GM23338 (cell line): ENCODE measurements around the gene DTNB. TPM values are rescaled to one million over a fixed set of nuclear protein-coding genes. Genes with fewer than 3 reads are reported as not detected.

Experiments used
- ATAC-seq: fragments of 200-7000 bp; cut with Tn5 transposase; 3 replicates; pipeline ENCODE4 v1.9.1; 2020
- DNase-seq: peaks from one replicate; pipeline ENCODE4 v3.0.0-alpha.2; 2015; ENCODE audit warnings: low spot score
- H2AFZ ChIP-seq: fragments of 200-600 bp; sonication (generic); 2 replicates; pipeline ENCODE4 v1.8.0; 2016; ENCODE audit warnings: antibody characterized with exemption, mild to moderate bottlenecking, moderate library complexity
- H3F3A ChIP-seq: fragments of 200-600 bp; sonication (generic); replicated peaks from 2 replicates; pipeline ENCODE4 v1.8.0; 2017; ENCODE audit warnings: antibody characterized with exemption, mixed run types, low read depth
- H3K27ac ChIP-seq: fragments of 200-600 bp; sonication (generic); 2 replicates; pipeline ENCODE4 v1.6.1; 2016; ENCODE audit warnings: low read depth
- H3K27me3 ChIP-seq: fragments of 200-600 bp; sonication (generic); 2 replicates; pipeline ENCODE4 v1.8.0; 2016; ENCODE audit warnings: mild to moderate bottlenecking, mixed run types, moderate library complexity; ENCODE audit not compliant: insufficient read depth
- H3K36me3 ChIP-seq: fragments of 200-600 bp; sonication (generic); 2 replicates; pipeline ENCODE4 v1.8.0; 2016; ENCODE audit warnings: mild to moderate bottlenecking; ENCODE audit not compliant: insufficient read depth
- H3K4me1 ChIP-seq: fragments of 200-600 bp; sonication (generic); 2 replicates; pipeline ENCODE4 v1.8.0; 2016; ENCODE audit warnings: mild to moderate bottlenecking, moderate library complexity; ENCODE audit not compliant: insufficient read depth
- H3K4me2 ChIP-seq: fragments of 200-600 bp; sonication (generic); 2 replicates; pipeline ENCODE4 v1.7.1; 2017; ENCODE audit warnings: mixed run types
- H3K4me3 ChIP-seq: fragments of 200-600 bp; sonication (generic); 2 replicates; pipeline ENCODE4 v1.6.1; 2016; ENCODE audit warnings: mixed run types
- H3K79me2 ChIP-seq: fragments of 200-600 bp; sonication (generic); replicated peaks from 2 replicates; pipeline ENCODE4 v1.8.0; 2017; ENCODE audit warnings: mild to moderate bottlenecking; ENCODE audit not compliant: insufficient read depth
- H3K9me2 ChIP-seq: fragments of 200-600 bp; sonication (generic); 2 replicates; pipeline ENCODE4 v1.8.0; 2017; ENCODE audit not compliant: insufficient read depth
- H4K20me1 ChIP-seq: fragments of 200-600 bp; sonication (generic); replicated peaks from 2 replicates; pipeline ENCODE4 v1.8.0; 2017; ENCODE audit warnings: mild to moderate bottlenecking; ENCODE audit not compliant: insufficient read depth
- H3K27ac Mint-ChIP-seq: 2 replicates; pipeline ENCODE4 v1.8.0; 2020; ENCODE audit warnings: inconsistent platforms, mild to moderate bottlenecking, moderate library complexity, mixed read lengths
- H3K27me3 Mint-ChIP-seq: 3 replicates; pipeline ENCODE4 v1.8.0; 2022; ENCODE audit warnings: low read depth, mild to moderate bottlenecking, moderate library complexity, mixed read lengths, inconsistent platforms; ENCODE audit not compliant: insufficient read depth, poor library complexity
- H3K36me3 Mint-ChIP-seq: 3 replicates; pipeline ENCODE4 v1.8.0; 2021; ENCODE audit warnings: low read depth, mild to moderate bottlenecking, inconsistent platforms, moderate library complexity, mixed read lengths
- H3K4me1 Mint-ChIP-seq: 3 replicates; pipeline ENCODE4 v1.8.0; 2020; ENCODE audit warnings: mild to moderate bottlenecking, inconsistent platforms, mixed read lengths
- H3K4me3 Mint-ChIP-seq: 3 replicates; pipeline ENCODE4 v1.8.0; 2021; ENCODE audit warnings: moderate library complexity, mild to moderate bottlenecking, inconsistent platforms, mixed read lengths
- H3K9me3 Mint-ChIP-seq: 3 replicates; pipeline ENCODE4 v1.8.0; 2020; ENCODE audit warnings: moderate library complexity, mild to moderate bottlenecking, inconsistent platforms, mixed read lengths
- EZH2 ChIP-seq: fragments of 200-600 bp; sonication (generic); IDR thresholded peaks from one replicate; pipeline ENCODE4 v1.8.0; 2017; ENCODE audit warnings: antibody characterized with exemption, mild to moderate bottlenecking, low read depth; ENCODE audit not compliant: unreplicated experiment
- EZH2phosphoT487 ChIP-seq: fragments of 200-600 bp; sonication (generic); IDR thresholded peaks from one replicate; pipeline ENCODE4 v1.8.1; 2018; ENCODE audit warnings: antibody characterized with exemption; ENCODE audit not compliant: unreplicated experiment
- JUNB ChIP-seq: IDR thresholded peaks from one replicate; pipeline ENCODE4 v1.6.1; 2016; ENCODE audit warnings: antibody characterized with exemption; ENCODE audit not compliant: unreplicated experiment
- NANOG ChIP-seq: IDR thresholded peaks from 2 replicates; pipeline ENCODE4 v1.6.1; 2016; ENCODE audit warnings: antibody characterized with exemption, borderline replicate concordance
- POLR2AphosphoS5 ChIP-seq: IDR thresholded peaks from 2 replicates; pipeline ENCODE4 v1.6.1; 2016; ENCODE audit warnings: antibody characterized with exemption, low read depth
- ZNF114 ChIP-seq: fragments of 250-450 bp; sonication (Bioruptor Pico); IDR thresholded peaks from 2 replicates; pipeline ENCODE4 v1.5.0; 2020; ENCODE audit warnings: mild to moderate bottlenecking, moderate library complexity
- ZNF331 ChIP-seq: fragments of 250-450 bp; sonication (Bioruptor Pico); IDR thresholded peaks from 2 replicates; pipeline ENCODE4 v1.5.0; 2020; ENCODE audit warnings: low read depth, mild to moderate bottlenecking, moderate library complexity
- ZNF462 ChIP-seq: fragments of 250-450 bp; sonication (Bioruptor Pico); IDR thresholded peaks from 2 replicates; pipeline ENCODE4 v1.5.0; 2020; ENCODE audit warnings: mild to moderate bottlenecking, moderate library complexity
- polyA plus RNA-seq: library from polyadenylated mRNA; unstranded; fragments of >200 nt; fragmentation: Nextera tagmentation; extraction: Ambion mirVana; gene quantifications from 2 replicates; pipeline ENCODE4 v1.2.1, GENCODE V29; 2016
- total RNA-seq: library from RNA; depleted of rRNA; stranded (reverse); fragments of >200 nt; shearing (Covaris generic); gene quantifications from 2 replicates; pipeline ENCODE4 v1.2.3, GENCODE V29; 2014
- TF ChIP-seq, protein P1 (sequence below): IDR thresholded peaks from one replicate; pipeline ENCODE4 v1.6.1; 2018; ENCODE audit warnings: antibody characterized with exemption; ENCODE audit not compliant: unreplicated experiment

Gene DTNB
- total and polyA plus RNA-seq, 2 experiments from 2014 or later, result 22.1 to 29.4 TPM

- TF ChIP-seq ZNF462 (CRISPR knock-in tag), result no peak
- no peak for TF ChIP-seq ZNF331 (CRISPR knock-in tag)
- TF ChIP-seq EZH2phosphoT487, result no peak
- no peak for TF ChIP-seq EZH2
Measured at GRCh38 chr2:25490217-25490616, 183.2 kb downstream of the DTNB start (continued).

DNA sequence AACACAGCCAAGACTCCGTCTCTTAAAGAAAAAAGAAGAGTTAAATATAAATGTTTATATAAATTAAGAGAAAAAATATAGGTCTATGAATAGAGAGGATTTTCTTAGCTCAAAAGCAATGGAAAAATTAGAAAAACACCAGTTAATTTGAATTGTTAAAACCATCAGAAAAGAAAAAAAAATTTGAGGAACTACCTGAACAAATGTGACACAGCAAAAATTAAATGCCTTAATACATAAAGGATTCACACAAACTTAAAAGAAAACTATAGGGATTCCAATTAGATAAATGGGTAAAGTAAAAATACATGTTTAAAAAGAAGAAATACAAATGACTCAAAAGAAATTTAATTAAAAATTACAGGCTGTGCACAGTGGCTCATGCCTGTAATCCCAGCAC lies 183.7 kb downstream of the DTNB start:
- Histone ChIP-seq H3K36me3 (no peaks in the 10 kb centered on the region), H4K20me1 (no peaks in the 10 kb centered on the region), H2AFZ (no peak overlapping the region), H3K9me2 (peaks cover 6% of the 10 kb centered on the region; the same call in 1 of the 2 replicates), H3K79me2 (no peaks in the 10 kb centered on the region), H3K4me2 (no peak overlapping the region), H3K27me3 (no peaks in the 10 kb centered on the region), H3F3A (no peaks in the 10 kb centered on the region), H3K27ac (no peak overlapping the region), H3K4me1 (no peaks in the 10 kb centered on the region), H3K4me3 (no peak overlapping the region)
- DNase-seq (no peak), ATAC-seq (no peak)
- no peak overlapping the region for H3K4me3 Mint-ChIP-seq
- no peak overlapping the region for H3K27ac Mint-ChIP-seq
- H3K36me3 Mint-ChIP-seq, result no peaks in the 10 kb centered on the region
- H3K9me3 Mint-ChIP-seq, result no peaks in the 10 kb centered on the region; the same call in 2 of the 3 replicates
- H3K27me3 Mint-ChIP-seq, result peaks cover 2% of the 10 kb centered on the region
- peaks cover 16% of the 10 kb centered on the region for H3K4me1 Mint-ChIP-seq
- TF ChIP-seq, protein P1, sequence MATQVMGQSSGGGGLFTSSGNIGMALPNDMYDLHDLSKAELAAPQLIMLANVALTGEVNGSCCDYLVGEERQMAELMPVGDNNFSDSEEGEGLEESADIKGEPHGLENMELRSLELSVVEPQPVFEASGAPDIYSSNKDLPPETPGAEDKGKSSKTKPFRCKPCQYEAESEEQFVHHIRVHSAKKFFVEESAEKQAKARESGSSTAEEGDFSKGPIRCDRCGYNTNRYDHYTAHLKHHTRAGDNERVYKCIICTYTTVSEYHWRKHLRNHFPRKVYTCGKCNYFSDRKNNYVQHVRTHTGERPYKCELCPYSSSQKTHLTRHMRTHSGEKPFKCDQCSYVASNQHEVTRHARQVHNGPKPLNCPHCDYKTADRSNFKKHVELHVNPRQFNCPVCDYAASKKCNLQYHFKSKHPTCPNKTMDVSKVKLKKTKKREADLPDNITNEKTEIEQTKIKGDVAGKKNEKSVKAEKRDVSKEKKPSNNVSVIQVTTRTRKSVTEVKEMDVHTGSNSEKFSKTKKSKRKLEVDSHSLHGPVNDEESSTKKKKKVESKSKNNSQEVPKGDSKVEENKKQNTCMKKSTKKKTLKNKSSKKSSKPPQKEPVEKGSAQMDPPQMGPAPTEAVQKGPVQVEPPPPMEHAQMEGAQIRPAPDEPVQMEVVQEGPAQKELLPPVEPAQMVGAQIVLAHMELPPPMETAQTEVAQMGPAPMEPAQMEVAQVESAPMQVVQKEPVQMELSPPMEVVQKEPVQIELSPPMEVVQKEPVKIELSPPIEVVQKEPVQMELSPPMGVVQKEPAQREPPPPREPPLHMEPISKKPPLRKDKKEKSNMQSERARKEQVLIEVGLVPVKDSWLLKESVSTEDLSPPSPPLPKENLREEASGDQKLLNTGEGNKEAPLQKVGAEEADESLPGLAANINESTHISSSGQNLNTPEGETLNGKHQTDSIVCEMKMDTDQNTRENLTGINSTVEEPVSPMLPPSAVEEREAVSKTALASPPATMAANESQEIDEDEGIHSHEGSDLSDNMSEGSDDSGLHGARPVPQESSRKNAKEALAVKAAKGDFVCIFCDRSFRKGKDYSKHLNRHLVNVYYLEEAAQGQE, result no peak
- TF ChIP-seq NANOG (no peak), POLR2AphosphoS5 (no peak), ZNF114 (CRISPR knock-in tag) (no peak), JUNB (no peak)
